HG03521 (cell line): Measurements from ENCODE around the gene ZNF366.
A peak's percentile ranks its signal among the peaks of the same experiment; 100 is the strongest.

ENCODE experiments used
- ATAC-seq: cut with Tn5 transposase; IDR thresholded peaks from one replicate; pipeline ENCODE4 v1.9.1; 2021; ENCODE audit warnings: mild to moderate bottlenecking, moderate library complexity; ENCODE audit not compliant: unreplicated experiment

ZNF366 gene

GRCh38 chr5:72507231-72507906 lies at the start of gene ZNF366:
TSS of gene ZNF366 (minus strand) at chr5:72507410. CDS start at chr5:72461496, 45,914 bp downstream.
- ATAC-seq = no peak

- ATAC-seq = peak; percentile 58
Measured at GRCh38 chr5:72556351-72557166, 49.3 kb upstream of the ZNF366 start.

- ATAC-seq = no peak
Measured at GRCh38 chr5:72555871-72556270, 48.7 kb upstream of the ZNF366 start.

- no peak for ATAC-seq
Measured at GRCh38 chr5:72554897-72555296, 47.7 kb upstream of the ZNF366 start.

GRCh38 chr5:72552041-72552557 lies 44.9 kb upstream of the ZNF366 start:
- no peak for ATAC-seq

GRCh38 chr5:72550595-72550994 lies 43.4 kb upstream of the ZNF366 start:
- ATAC-seq = no peak

GRCh38 chr5:72543811-72544210 lies 36.6 kb upstream of the ZNF366 start:
- ATAC-seq = no peak

- no peak for ATAC-seq
Measured at GRCh38 chr5:72543365-72543764, 36.2 kb upstream of the ZNF366 start.

- ATAC-seq = no peak
Measured at GRCh38 chr5:72542695-72543094, 35.5 kb upstream of the ZNF366 start.

GRCh38 chr5:72541501-72542225 lies 34.5 kb upstream of the ZNF366 start:
- no peak for ATAC-seq

GRCh38 chr5:72540759-72541438 lies 33.7 kb upstream of the ZNF366 start:
- ATAC-seq = no peak

- no peak for ATAC-seq
Measured at GRCh38 chr5:72539726-72540125, 32.5 kb upstream of the ZNF366 start.

GRCh38 chr5:72539038-72539437 lies 31.8 kb upstream of the ZNF366 start:
- no peak for ATAC-seq

- ATAC-seq = no peak
Measured at GRCh38 chr5:72537166-72537565, 30.0 kb upstream of the ZNF366 start.

- ATAC-seq = no peak
Measured at GRCh38 chr5:72531496-72532190, 24.4 kb upstream of the ZNF366 start.

- no peak for ATAC-seq
Measured at GRCh38 chr5:72530196-72530595, 23.0 kb upstream of the ZNF366 start.

- no peak for ATAC-seq
Measured at GRCh38 chr5:72529383-72529782, 22.2 kb upstream of the ZNF366 start.

- ATAC-seq = no peak
Measured at GRCh38 chr5:72525816-72526215, 18.6 kb upstream of the ZNF366 start.

- no peak for ATAC-seq
Measured at GRCh38 chr5:72523960-72524582, 16.9 kb upstream of the ZNF366 start.

- no peak for ATAC-seq
Measured at GRCh38 chr5:72522607-72523006, 15.4 kb upstream of the ZNF366 start.
